ENCODE results near the gene ILKAP.
A peak's percentile ranks its signal among the peaks of the same experiment; 100 is the strongest.

The ILKAP gene

GRCh38 chr2:238228700-238229099, 25.2 kb upstream of the ILKAP start:
- no peak overlapping the region for H3K27ac Mint-ChIP-seq

GRCh38 chr2:238227587-238228032, 24.1 kb upstream of the ILKAP start:
- no peak overlapping the region for H3K27ac Mint-ChIP-seq
- no peaks in the 10 kb centered on the region for H3K9me3 Mint-ChIP-seq
- peaks cover 13% of the 10 kb centered on the region for H3K4me1 Mint-ChIP-seq
- H3K4me3 Mint-ChIP-seq = no peak overlapping the region
- CTCF ChIA-PET = no interaction called here
- no peak for DNase-seq
- no peaks in the 10 kb centered on the region for H3K36me3 Mint-ChIP-seq
- peaks cover 48% of the 10 kb centered on the region for H3K27me3 Mint-ChIP-seq

More at GRCh38 chr2:238228700-238229099, 25.2 kb upstream of the ILKAP start:
- Mint-ChIP-seq H3K9me3 (no peaks in the 10 kb centered on the region), H3K4me1 (peaks cover 16% of the 10 kb centered on the region), H3K4me3 (no peak overlapping the region), H3K27me3 (peaks cover 55% of the 10 kb centered on the region), H3K36me3 (no peaks in the 10 kb centered on the region)
- no peak for DNase-seq
- CTCF ChIA-PET = no interaction called here

- Mint-ChIP-seq H3K27ac (no peak overlapping the region), H3K4me1 (peaks cover 12% of the 10 kb centered on the region), H3K27me3 (peaks cover 42% of the 10 kb centered on the region), H3K9me3 (no peaks in the 10 kb centered on the region), H3K4me3 (no peak overlapping the region), H3K36me3 (no peaks in the 10 kb centered on the region)
- CTCF ChIA-PET = no interaction called here
- no peak for DNase-seq
Observed at GRCh38 chr2:238226698-238227586, 23.4 kb upstream of the ILKAP start.

- H3K27me3 Mint-ChIP-seq = peaks cover 33% of the 10 kb centered on the region
- H3K36me3 Mint-ChIP-seq = no peaks in the 10 kb centered on the region
- H3K4me3 Mint-ChIP-seq = no peak overlapping the region
- H3K9me3 Mint-ChIP-seq = no peaks in the 10 kb centered on the region
- DNase-seq = no peak
- H3K4me1 Mint-ChIP-seq = peaks cover 5% of the 10 kb centered on the region
- H3K27ac Mint-ChIP-seq = peak overlapping the region; percentile 37
- CTCF ChIA-PET = interaction anchor here (1.0 kb wide), 1 partner anchor 37 kb away, joined by 4 read pairs; no protein-coding TSS in a partner anchor
Observed at GRCh38 chr2:238225911-238226697, 22.6 kb upstream of the ILKAP start.

GRCh38 chr2:238225121-238225520, 21.6 kb upstream of the ILKAP start:
- no peak overlapping the region for H3K4me3 Mint-ChIP-seq
- H3K4me1 Mint-ChIP-seq = no peaks in the 10 kb centered on the region
- H3K36me3 Mint-ChIP-seq = no peaks in the 10 kb centered on the region
- H3K27me3 Mint-ChIP-seq = peaks cover 32% of the 10 kb centered on the region
- DNase-seq = no peak
- CTCF ChIA-PET = interaction anchor here (1.0 kb wide), 1 partner anchor 38 kb away, joined by 4 read pairs; no protein-coding TSS in a partner anchor
- no peak overlapping the region for H3K27ac Mint-ChIP-seq
- H3K9me3 Mint-ChIP-seq = no peaks in the 10 kb centered on the region

- Mint-ChIP-seq H3K27ac (no peak overlapping the region), H3K9me3 (no peaks in the 10 kb centered on the region), H3K4me3 (no peak overlapping the region), H3K4me1 (no peaks in the 10 kb centered on the region), H3K36me3 (no peaks in the 10 kb centered on the region), H3K27me3 (peaks cover 26% of the 10 kb centered on the region)
- CTCF ChIA-PET = no interaction called here
- DNase-seq = no peak
Observed at GRCh38 chr2:238224356-238225035, 21.0 kb upstream of the ILKAP start.

- no peak overlapping the region for H3K27ac Mint-ChIP-seq
- no peaks in the 10 kb centered on the region for H3K9me3 Mint-ChIP-seq
- H3K4me1 Mint-ChIP-seq = no peaks in the 10 kb centered on the region
- DNase-seq = no peak
- H3K4me3 Mint-ChIP-seq = no peak overlapping the region
- peaks cover 27% of the 10 kb centered on the region for H3K27me3 Mint-ChIP-seq
- CTCF ChIA-PET = interaction anchor here (0.6 kb wide), 1 partner anchor 58 kb away, joined by 3 read pairs; no protein-coding TSS in a partner anchor
- H3K36me3 Mint-ChIP-seq = no peaks in the 10 kb centered on the region
Observed at GRCh38 chr2:238220892-238221521, 17.5 kb upstream of the ILKAP start.

GRCh38 chr2:238220274-238220891, 16.9 kb upstream of the ILKAP start:
- CTCF ChIA-PET = no interaction called here
- H3K27me3 Mint-ChIP-seq = peaks cover 33% of the 10 kb centered on the region
- DNase-seq = no peak
- H3K27ac Mint-ChIP-seq = no peak overlapping the region
- no peaks in the 10 kb centered on the region for H3K4me1 Mint-ChIP-seq
- H3K9me3 Mint-ChIP-seq = no peaks in the 10 kb centered on the region
- H3K36me3 Mint-ChIP-seq = no peaks in the 10 kb centered on the region
- H3K4me3 Mint-ChIP-seq = no peak overlapping the region

- Mint-ChIP-seq H3K36me3 (no peaks in the 10 kb centered on the region), H3K9me3 (no peaks in the 10 kb centered on the region), H3K27me3 (peaks cover 62% of the 10 kb centered on the region), H3K27ac (no peak overlapping the region), H3K4me1 (no peaks in the 10 kb centered on the region), H3K4me3 (no peak overlapping the region)
- CTCF ChIA-PET = no interaction called here
- no peak for DNase-seq
Observed at GRCh38 chr2:238216651-238217184, 13.2 kb upstream of the ILKAP start.

GRCh38 chr2:238207006-238207405, 3.5 kb upstream of the ILKAP start:
- CTCF ChIA-PET = no interaction called here
- H3K27ac Mint-ChIP-seq = no peak overlapping the region
- H3K27me3 Mint-ChIP-seq = peaks cover 6% of the 10 kb centered on the region
- DNase-seq = no peak
- no peak overlapping the region for H3K4me3 Mint-ChIP-seq
- peaks cover 14% of the 10 kb centered on the region for H3K4me1 Mint-ChIP-seq
- H3K9me3 Mint-ChIP-seq = no peaks in the 10 kb centered on the region
- peaks cover 4% of the 10 kb centered on the region for H3K36me3 Mint-ChIP-seq

GRCh38 chr2:238203973-238204683, 633 bp upstream of the ILKAP start:
- Mint-ChIP-seq H3K36me3 (peaks cover 12% of the 10 kb centered on the region), H3K27ac (peak overlapping the region; percentile 86), H3K9me3 (no peaks in the 10 kb centered on the region), H3K4me1 (peaks cover 41% of the 10 kb centered on the region), H3K27me3 (no peaks in the 10 kb centered on the region), H3K4me3 (peak overlapping the region; percentile 75)
- CTCF ChIA-PET = no interaction called here
- no peak for DNase-seq

- Mint-ChIP-seq H3K4me3 (peak overlapping the region; percentile 83), H3K27me3 (no peaks in the 10 kb centered on the region), H3K36me3 (peaks cover 12% of the 10 kb centered on the region), H3K9me3 (no peaks in the 10 kb centered on the region), H3K4me1 (peaks cover 48% of the 10 kb centered on the region), H3K27ac (peak overlapping the region; percentile 88)
- DNase-seq = peak; percentile 41
- CTCF ChIA-PET = interaction anchor here (0.9 to 1.9 kb wide), 2 partner anchors 14 to 53 kb away, joined by 3 read pairs; no protein-coding TSS in a partner anchor
Observed at GRCh38 chr2:238202326-238203093, 985 bp downstream of the ILKAP start.

All from activated naive CD4-positive, alpha-beta T cell treated with anti-CD3 and anti-CD28 coated beads, Interleukin-2, amount 10 ng/mL, durations not matched to agents 7 days and 5 days (primary cell).